Stimulated activated CD8-positive, alpha-beta memory T cell treated with anti-CD3 and anti-CD28 coated beads, Interleukin-12 subunit alpha, Interleukin-12 subunit beta, amount 100 ng/mL, for 4 hours (primary cell): Measurements from ENCODE around the gene PDAP1.
"Not testable (repeated sequence)": the region's sequence is repeated elsewhere in the genome, so short reads cannot be mapped to it uniquely, and the experiment has no call there.

Experiments used
- DNase-seq: peaks from one replicate; pipeline ENCODE4 v3.0.0-alpha.2; 2020; ENCODE audit warnings: low read depth

The PDAP1 gene

GRCh38 chr7:99375070-99375807, 33.2 kb downstream of the PDAP1 start:
- peak; percentile 50 for DNase-seq

GRCh38 chr7:99374111-99375064, 34.0 kb downstream of the PDAP1 start, which contains the start of gene ARPC1B:
Gene ARPC1B (plus strand): TSS chr7:99374730. CDS start chr7:99385715, 10,985 bp downstream.
- DNase-seq: peak; percentile 81

GRCh38 chr7:99373091-99374066, 35.0 kb downstream of the PDAP1 start:
- DNase-seq: no peak

DNA sequence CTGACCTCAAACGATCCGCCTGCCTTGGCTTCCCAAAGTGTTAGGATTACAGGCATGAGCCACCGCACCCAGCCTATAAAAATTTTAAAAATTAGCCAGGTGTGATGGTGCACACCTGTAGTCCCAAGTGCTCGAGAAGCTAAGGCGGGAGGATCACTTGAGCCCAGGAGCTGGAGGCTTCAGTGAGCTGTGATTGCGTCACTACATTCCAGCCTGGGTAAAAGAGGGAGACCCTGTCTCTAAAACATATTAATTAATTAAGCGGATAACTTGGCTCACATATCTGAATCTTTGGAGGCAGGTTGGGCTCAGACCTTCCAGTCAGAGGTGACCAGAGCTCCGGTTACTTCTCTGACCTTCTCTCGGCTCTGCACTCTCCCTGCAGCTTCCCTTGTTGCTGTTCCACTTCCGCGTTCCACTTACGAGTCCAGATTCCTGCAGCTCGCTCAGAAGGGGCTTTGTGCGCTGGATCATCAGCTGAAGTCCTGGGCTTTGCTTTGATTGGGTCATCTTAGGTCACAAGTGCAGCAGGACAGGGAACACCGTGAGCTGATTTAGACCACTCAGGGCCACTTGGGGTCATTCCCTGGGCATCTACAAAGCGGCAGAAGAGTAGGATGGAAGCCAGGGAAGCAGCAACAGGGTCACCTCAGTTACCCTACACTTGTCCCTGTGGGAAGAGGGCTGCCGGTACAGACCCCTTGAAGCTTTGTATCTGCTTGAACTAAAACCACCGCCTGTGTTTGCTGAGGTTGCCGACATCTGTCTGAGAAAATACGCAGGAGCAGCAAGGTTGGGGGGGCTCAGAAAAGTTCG, 35.9 kb downstream of the PDAP1 start:
- DNase-seq: no peak

GRCh38 chr7:99371376-99371920, 36.9 kb downstream of the PDAP1 start:
- DNase-seq: no peak

DNA sequence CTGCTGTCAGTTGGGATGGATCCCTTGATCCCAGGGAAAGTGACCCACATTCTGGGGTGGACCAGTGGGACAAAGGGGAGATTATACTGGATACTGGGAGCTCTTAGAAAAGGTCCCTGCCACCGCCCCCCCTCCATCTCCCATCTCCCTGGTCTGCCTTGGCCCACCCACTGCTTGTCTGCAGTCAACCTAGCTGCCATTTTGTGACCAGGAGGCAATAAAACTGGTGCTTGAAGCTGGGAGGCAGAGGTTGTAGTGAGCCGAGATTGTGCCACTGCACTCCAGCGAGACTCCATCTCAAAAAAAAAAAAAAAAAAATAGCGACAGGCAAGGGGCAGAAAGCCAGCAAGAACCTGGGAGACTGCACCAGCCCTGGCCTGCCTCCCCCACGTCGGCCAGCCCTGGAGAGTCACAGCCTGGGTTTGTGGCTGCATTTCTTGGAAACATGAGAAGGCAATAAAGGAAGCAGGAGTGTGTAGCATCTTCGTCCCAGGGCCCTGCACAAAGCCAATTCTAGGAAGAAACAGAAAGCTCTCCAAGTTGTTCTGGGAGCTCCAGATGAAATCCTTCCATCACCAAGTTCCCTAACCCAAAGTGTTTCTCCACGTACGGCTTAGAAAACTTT, 38.5 kb downstream of the PDAP1 start:
- no peak for DNase-seq

GRCh38 chr7:99368750-99369389, 39.5 kb downstream of the PDAP1 start:
- no peak for DNase-seq

GRCh38 chr7:99366646-99367045, 41.8 kb downstream of the PDAP1 start:
- no peak for DNase-seq

GRCh38 chr7:99365318-99366141, 42.9 kb downstream of the PDAP1 start:
- DNase-seq: peak; percentile 46

DNA sequence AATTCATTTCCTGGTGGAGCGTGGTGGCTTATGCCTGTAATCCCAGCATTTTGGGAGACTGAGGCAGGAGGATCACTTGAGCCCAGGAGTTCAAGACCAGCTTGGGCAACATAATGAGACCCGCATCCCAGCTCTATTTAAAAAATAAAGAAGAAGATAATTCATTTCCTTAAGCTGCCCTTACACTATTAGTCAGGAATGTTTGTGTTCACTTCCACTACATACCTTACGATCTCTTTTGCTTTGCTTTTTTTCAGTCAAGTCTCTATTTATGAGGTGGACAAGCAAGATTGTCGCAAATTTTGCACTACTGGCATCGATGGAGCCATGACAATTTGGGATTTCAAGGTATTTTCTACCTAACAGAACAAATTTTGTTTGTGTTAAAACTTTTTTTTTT, 45.1 kb downstream of the PDAP1 start:
- DNase-seq: no peak

DNA sequence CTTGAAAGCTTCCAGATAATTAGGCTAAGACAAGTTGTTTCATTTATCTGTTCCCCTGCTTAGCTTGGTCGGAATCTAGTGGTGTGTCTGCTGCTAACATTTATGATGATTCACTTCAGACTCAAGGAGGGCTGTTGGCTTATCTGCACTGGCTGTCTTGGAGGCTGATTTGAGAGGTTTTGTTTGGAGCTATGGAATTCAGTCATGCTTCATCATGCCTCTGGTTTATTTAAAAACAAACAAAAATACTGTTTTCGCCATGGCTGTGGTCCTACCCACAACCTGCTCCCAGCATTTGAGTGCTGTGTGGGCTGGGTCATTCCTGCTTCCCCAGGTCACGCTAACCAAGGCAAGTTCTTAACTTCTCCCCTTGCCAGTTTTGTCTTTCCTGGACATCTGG, 45.6 kb downstream of the PDAP1 start:
- no peak for DNase-seq

DNA sequence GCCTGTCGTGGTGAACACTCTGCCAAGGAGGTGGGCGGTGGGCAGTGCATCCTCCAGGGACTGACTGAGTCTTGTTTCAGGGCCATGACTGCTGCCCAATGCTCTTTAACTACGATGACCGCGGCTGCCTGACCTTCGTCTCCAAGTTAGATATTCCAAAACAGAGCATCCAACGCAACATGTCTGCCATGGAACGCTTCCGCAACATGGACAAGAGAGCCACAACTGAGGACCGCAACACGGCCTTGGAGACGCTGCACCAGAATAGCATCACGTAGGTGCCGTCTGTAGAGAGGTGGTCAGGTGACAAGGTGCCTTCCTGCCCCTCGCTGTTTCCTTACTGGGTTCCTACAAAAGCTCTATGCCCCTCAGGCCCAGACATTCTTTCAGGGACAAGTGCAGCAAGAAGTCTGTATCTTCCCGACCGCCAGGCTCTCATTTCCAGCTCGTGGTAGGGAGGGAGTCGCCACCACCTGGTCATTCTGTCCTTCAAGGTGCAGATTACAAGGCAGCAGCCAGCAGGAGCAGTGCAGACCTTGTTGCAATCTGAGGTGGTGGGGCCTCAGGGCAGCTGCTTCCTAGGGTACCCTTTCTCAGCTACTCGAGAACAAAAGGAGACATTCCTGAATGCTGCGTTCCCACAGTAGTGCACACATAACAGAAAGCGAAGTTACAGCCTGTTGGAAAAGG, 48.8 kb downstream of the PDAP1 start:
- no peak for DNase-seq

GRCh38 chr7:99358521-99358920, 49.9 kb downstream of the PDAP1 start:
- not testable (repeated sequence) for DNase-seq

DNA sequence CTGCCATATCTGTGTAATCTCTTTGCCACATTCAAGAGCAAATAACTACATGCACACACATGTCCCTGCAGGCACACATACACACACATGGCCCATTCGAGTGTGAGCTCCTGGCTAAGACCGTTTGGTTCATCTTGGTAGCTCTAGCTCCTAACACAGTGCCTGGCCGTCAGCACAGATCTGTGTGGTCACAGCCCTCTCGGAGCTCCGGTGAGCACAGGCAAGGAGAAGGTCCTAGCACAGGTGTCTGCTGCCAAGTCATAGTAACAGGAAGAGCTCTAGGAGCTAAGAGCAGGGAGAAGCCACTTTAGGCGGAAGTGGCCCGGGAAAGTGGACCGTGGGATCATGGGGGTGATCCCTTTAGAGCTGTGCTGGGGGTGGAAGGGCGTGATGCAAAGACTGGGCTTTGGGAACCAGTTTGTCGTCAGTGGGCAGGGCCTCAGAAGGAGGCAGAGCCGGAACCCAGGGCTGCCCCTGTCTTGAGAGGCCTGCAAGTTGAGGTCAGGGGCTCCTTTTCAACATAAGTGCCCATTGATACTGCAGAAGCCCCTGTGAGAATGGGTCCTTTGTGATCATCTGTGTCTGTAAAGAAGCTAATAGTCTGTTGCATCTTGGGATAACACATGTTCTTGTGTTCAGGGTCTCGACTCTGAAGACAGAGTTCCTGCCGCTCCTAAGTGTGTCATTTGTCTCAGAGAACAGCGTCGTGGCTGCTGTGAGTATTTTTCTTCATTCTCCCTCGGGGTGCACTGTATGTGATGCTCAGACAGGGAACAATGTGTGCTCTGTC, 50.5 kb downstream of the PDAP1 start:
- no peak for DNase-seq

- no peak for DNase-seq
These were observed 53.3 kb downstream of the PDAP1 start for GRCh38 chr7:99355098-99355497.

- DNase-seq: no peak
These were observed 56.1 kb downstream of the PDAP1 start for GRCh38 chr7:99352247-99352646.

GRCh38 chr7:99350641-99351040, 57.8 kb downstream of the PDAP1 start:
- not testable (repeated sequence) for DNase-seq
